HS-27A (cell line): ENCODE results near the gene SLC6A4.
"Not testable (repeated sequence)": the region's sequence is repeated elsewhere in the genome, so short reads cannot be mapped to it uniquely, and the experiment has no call there.

ENCODE experiments used
- DNase-seq: peaks from one replicate; pipeline ENCODE4 v3.0.0-alpha.2; 2012; ENCODE audit warnings: low read depth, missing footprints

Gene SLC6A4

GRCh38 chr17:30219315-30219714 lies 16.2 kb downstream of the SLC6A4 start:
- DNase-seq: no peak

- DNase-seq: no peak
Measured at GRCh38 chr17:30218799-30219198, 16.7 kb downstream of the SLC6A4 start.

GRCh38 chr17:30217746-30218245 lies 17.7 kb downstream of the SLC6A4 start:
- no peak for DNase-seq

- DNase-seq: no peak
Measured at GRCh38 chr17:30217054-30217453, 18.4 kb downstream of the SLC6A4 start.

- DNase-seq: no peak
Measured at GRCh38 chr17:30212750-30213149, 22.7 kb downstream of the SLC6A4 start.

- DNase-seq: no peak
Measured at GRCh38 chr17:30211371-30211770, 24.1 kb downstream of the SLC6A4 start.

- no peak for DNase-seq
Measured at GRCh38 chr17:30210901-30211300, 24.6 kb downstream of the SLC6A4 start.

- no peak for DNase-seq
Measured at GRCh38 chr17:30210366-30210765, 25.1 kb downstream of the SLC6A4 start.

GRCh38 chr17:30209930-30210329 lies 25.6 kb downstream of the SLC6A4 start:
- no peak for DNase-seq

GRCh38 chr17:30208214-30208613 lies 27.3 kb downstream of the SLC6A4 start:
- no peak for DNase-seq

- no peak for DNase-seq
Measured at GRCh38 chr17:30207655-30208054, 27.8 kb downstream of the SLC6A4 start.

- no peak for DNase-seq
Measured at GRCh38 chr17:30203471-30203981, 32.0 kb downstream of the SLC6A4 start.

GRCh38 chr17:30200656-30201055 lies 34.8 kb downstream of the SLC6A4 start:
- DNase-seq: not testable (repeated sequence)

- DNase-seq: no peak
Measured at GRCh38 chr17:30200106-30200505, 35.4 kb downstream of the SLC6A4 start.

- no peak for DNase-seq
Measured at GRCh38 chr17:30199600-30199999, 35.9 kb downstream of the SLC6A4 start.

GRCh38 chr17:30197416-30197815 lies 38.1 kb downstream of the SLC6A4 start:
- DNase-seq: no peak

GRCh38 chr17:30196504-30196903 lies 39.0 kb downstream of the SLC6A4 start:
- no peak for DNase-seq

- no peak for DNase-seq
Measured at GRCh38 chr17:30191072-30191471, 44.4 kb downstream of the SLC6A4 start.

GRCh38 chr17:30188211-30188939 lies 47.1 kb downstream of the SLC6A4 start:
- DNase-seq: no peak

- no peak for DNase-seq
Measured at GRCh38 chr17:30187573-30187972, 47.9 kb downstream of the SLC6A4 start.

GRCh38 chr17:30186761-30187160 lies 48.7 kb downstream of the SLC6A4 start:
- no peak for DNase-seq

- no peak for DNase-seq
Measured at GRCh38 chr17:30176855-30177254, 58.6 kb downstream of the SLC6A4 start.

- no peak for DNase-seq
Measured at GRCh38 chr17:30174556-30174955, 60.9 kb downstream of the SLC6A4 start.

GRCh38 chr17:30173649-30174048 lies 61.8 kb downstream of the SLC6A4 start:
- DNase-seq: no peak
